Glutamatergic neuron (in vitro differentiated cells): ENCODE data around the gene ALB. TPM values are rescaled to one million over a fixed set of nuclear protein-coding genes. Genes with fewer than 3 reads are reported as not detected.

ENCODE experiments used
- DNase-seq: peaks from one replicate; pipeline ENCODE4 v3.0.0; 2022
- H3K27ac Mint-ChIP-seq: one replicate; pipeline ENCODE4 v1.8.0; 2020; ENCODE audit warnings: mild to moderate bottlenecking, mixed read lengths, inconsistent platforms; ENCODE audit not compliant: unreplicated experiment
- H3K27me3 Mint-ChIP-seq: one replicate; pipeline ENCODE4 v1.8.0; 2020; ENCODE audit warnings: mild to moderate bottlenecking, moderate library complexity, mixed read lengths, inconsistent platforms; ENCODE audit not compliant: unreplicated experiment
- H3K36me3 Mint-ChIP-seq: one replicate; pipeline ENCODE4 v1.8.0; 2020; ENCODE audit warnings: mild to moderate bottlenecking, mixed read lengths, inconsistent platforms; ENCODE audit not compliant: unreplicated experiment
- H3K4me1 Mint-ChIP-seq: one replicate; pipeline ENCODE4 v1.8.0; 2020; ENCODE audit warnings: mild to moderate bottlenecking, low read depth, mixed read lengths, inconsistent platforms; ENCODE audit not compliant: unreplicated experiment
- H3K4me3 Mint-ChIP-seq: one replicate; pipeline ENCODE4 v1.8.0; 2020; ENCODE audit warnings: mild to moderate bottlenecking, mixed read lengths, inconsistent platforms; ENCODE audit not compliant: unreplicated experiment
- H3K9me3 Mint-ChIP-seq: one replicate; pipeline ENCODE4 v1.8.0; 2020; ENCODE audit warnings: mild to moderate bottlenecking, moderate library complexity, mixed read lengths, inconsistent platforms; ENCODE audit not compliant: unreplicated experiment
- total RNA-seq: library from RNA; stranded (reverse); fragmentation: NEBNext Ultra II Directional; extraction: Animal tissue kit (Norgen Biotek cat#: 25700); gene quantifications from one replicate; pipeline ENCODE4 v1.2.1, GENCODE V29; 2021; ENCODE audit not compliant: unreplicated experiment
- TF ChIP-seq, protein P1 (sequence below): fragments of 200-600 bp; sonication (generic); IDR thresholded peaks from one replicate; pipeline ENCODE4 v1.5.0; 2021; ENCODE audit not compliant: partially characterized antibody, unreplicated experiment

The ALB gene
- total RNA-seq, 1 donor from 2014 or later = not detected

- H3K27ac Mint-ChIP-seq = no peak overlapping the region
- H3K9me3 Mint-ChIP-seq = no peaks in the 10 kb centered on the region
- TF ChIP-seq, protein P1, sequence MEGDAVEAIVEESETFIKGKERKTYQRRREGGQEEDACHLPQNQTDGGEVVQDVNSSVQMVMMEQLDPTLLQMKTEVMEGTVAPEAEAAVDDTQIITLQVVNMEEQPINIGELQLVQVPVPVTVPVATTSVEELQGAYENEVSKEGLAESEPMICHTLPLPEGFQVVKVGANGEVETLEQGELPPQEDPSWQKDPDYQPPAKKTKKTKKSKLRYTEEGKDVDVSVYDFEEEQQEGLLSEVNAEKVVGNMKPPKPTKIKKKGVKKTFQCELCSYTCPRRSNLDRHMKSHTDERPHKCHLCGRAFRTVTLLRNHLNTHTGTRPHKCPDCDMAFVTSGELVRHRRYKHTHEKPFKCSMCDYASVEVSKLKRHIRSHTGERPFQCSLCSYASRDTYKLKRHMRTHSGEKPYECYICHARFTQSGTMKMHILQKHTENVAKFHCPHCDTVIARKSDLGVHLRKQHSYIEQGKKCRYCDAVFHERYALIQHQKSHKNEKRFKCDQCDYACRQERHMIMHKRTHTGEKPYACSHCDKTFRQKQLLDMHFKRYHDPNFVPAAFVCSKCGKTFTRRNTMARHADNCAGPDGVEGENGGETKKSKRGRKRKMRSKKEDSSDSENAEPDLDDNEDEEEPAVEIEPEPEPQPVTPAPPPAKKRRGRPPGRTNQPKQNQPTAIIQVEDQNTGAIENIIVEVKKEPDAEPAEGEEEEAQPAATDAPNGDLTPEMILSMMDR = no peak
- no peaks in the 10 kb centered on the region for H3K27me3 Mint-ChIP-seq
- no peak for DNase-seq
- no peaks in the 10 kb centered on the region for H3K36me3 Mint-ChIP-seq
- no peak overlapping the region for H3K4me3 Mint-ChIP-seq
- no peaks in the 10 kb centered on the region for H3K4me1 Mint-ChIP-seq
Measured at GRCh38 chr4:73409978-73410548, 6.0 kb downstream of the ALB start.

GRCh38 chr4:73410916-73411730 is 7.0 kb downstream of the ALB start:
- Mint-ChIP-seq H3K27me3 (no peaks in the 10 kb centered on the region), H3K9me3 (no peaks in the 10 kb centered on the region), H3K36me3 (no peaks in the 10 kb centered on the region), H3K4me1 (no peaks in the 10 kb centered on the region), H3K4me3 (no peak overlapping the region), H3K27ac (no peak overlapping the region)
- TF ChIP-seq, protein P1 = no peak
- no peak for DNase-seq

DNA sequence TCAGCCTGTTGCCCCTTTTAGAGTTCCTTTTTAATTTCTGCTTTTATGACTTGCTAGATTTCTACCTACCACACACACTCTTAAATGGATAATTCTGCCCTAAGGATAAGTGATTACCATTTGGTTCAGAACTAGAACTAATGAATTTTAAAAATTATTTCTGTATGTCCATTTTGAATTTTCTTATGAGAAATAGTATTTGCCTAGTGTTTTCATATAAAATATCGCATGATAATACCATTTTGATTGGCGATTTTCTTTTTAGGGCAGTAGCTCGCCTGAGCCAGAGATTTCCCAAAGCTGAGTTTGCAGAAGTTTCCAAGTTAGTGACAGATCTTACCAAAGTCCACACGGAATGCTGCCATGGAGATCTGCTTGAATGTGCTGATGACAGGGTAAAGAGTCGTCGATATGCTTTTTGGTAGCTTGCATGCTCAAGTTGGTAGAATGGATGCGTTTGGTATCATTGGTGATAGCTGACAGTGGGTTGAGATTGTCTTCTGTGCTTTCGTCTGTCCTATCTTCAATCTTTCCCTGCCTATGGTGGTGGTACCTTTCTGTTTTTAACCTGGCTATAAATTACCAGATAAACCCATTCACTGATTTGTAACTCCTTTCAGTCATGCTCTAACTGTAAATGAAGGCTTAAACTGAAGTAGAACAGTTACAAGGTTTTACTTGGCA is 7.8 kb downstream of the ALB start:
- H3K27me3 Mint-ChIP-seq = no peaks in the 10 kb centered on the region
- no peak overlapping the region for H3K4me3 Mint-ChIP-seq
- TF ChIP-seq, protein P1 = no peak
- no peaks in the 10 kb centered on the region for H3K9me3 Mint-ChIP-seq
- H3K27ac Mint-ChIP-seq = no peak overlapping the region
- no peaks in the 10 kb centered on the region for H3K4me1 Mint-ChIP-seq
- DNase-seq = no peak
- no peaks in the 10 kb centered on the region for H3K36me3 Mint-ChIP-seq

DNA sequence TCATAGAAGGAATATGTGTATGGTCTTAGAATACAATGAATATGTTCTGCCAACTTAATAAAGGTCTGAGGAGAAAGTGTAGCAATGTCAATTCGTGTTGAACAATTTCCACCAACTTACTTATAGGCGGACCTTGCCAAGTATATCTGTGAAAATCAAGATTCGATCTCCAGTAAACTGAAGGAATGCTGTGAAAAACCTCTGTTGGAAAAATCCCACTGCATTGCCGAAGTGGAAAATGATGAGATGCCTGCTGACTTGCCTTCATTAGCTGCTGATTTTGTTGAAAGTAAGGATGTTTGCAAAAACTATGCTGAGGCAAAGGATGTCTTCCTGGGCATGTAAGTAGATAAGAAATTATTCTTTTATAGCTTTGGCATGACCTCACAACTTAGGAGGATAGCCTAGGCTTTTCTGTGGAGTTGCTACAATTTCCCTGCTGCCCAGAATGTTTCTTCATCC is 9.2 kb downstream of the ALB start:
- Mint-ChIP-seq H3K27me3 (no peaks in the 10 kb centered on the region), H3K4me3 (no peak overlapping the region), H3K4me1 (no peaks in the 10 kb centered on the region), H3K27ac (no peak overlapping the region), H3K36me3 (no peaks in the 10 kb centered on the region), H3K9me3 (no peaks in the 10 kb centered on the region)
- no peak for DNase-seq
- TF ChIP-seq, protein P1 = no peak

GRCh38 chr4:73414936-73415271 is 10.8 kb downstream of the ALB start:
- no peak for DNase-seq
- no peaks in the 10 kb centered on the region for H3K4me1 Mint-ChIP-seq
- no peak overlapping the region for H3K27ac Mint-ChIP-seq
- H3K36me3 Mint-ChIP-seq = no peaks in the 10 kb centered on the region
- TF ChIP-seq, protein P1 = no peak
- H3K27me3 Mint-ChIP-seq = no peaks in the 10 kb centered on the region
- H3K9me3 Mint-ChIP-seq = no peaks in the 10 kb centered on the region
- H3K4me3 Mint-ChIP-seq = no peak overlapping the region
